Astrocyte (in vitro differentiated cells and primary cell): ENCODE measurements around the gene CCDC141.

Source experiments
- CTCF ChIP-seq: IDR thresholded peaks from 2 replicates; pipeline ENCODE4 v1.5.1; 2011; ENCODE audit warnings: low read depth, mild to moderate bottlenecking, inconsistent platforms, low read length, moderate library complexity; ENCODE audit not compliant: insufficient read depth
- EZH2 ChIP-seq: IDR thresholded peaks from 2 replicates; pipeline ENCODE4 v1.6.1; 2012; ENCODE audit warnings: mild to moderate bottlenecking, low read length, inconsistent platforms; ENCODE audit not compliant: insufficient read depth

- TF ChIP-seq CTCF (no peak), EZH2 (no peak)
These were observed 206.2 kb downstream of the CCDC141 start for GRCh38 chr2:178843697-178844096.
